SK-N-SH (cell line): ENCODE results near the gene CYP2F1. TPM values are rescaled to one million over a fixed set of nuclear protein-coding genes. Genes with fewer than 3 reads are reported as not detected.

Source experiments
- CTCF ChIA-PET: fragments of 300-600, 350-600 bp; formaldehyde crosslinking; extraction: SDS; loops from one replicate; lab custom pipeline; 2021; lab: Yijun Ruan, JAX
- POLR2A ChIA-PET: fragments of 350-600 bp; sonication (Branson Sonifier 250); formaldehyde crosslinking; extraction: SDS; loops from one replicate; lab custom pipeline; 2020; ENCODE audit warnings: antibody characterized with exemption, inconsistent platforms; lab: Yijun Ruan, JAX
- DNase-seq: peaks from one replicate; pipeline ENCODE4 v3.0.0; 2012
- H2AFZ ChIP-seq: fragments of 200-600 bp; sonication (generic); 2 replicates; pipeline ENCODE4 v1.8.1; 2016; ENCODE audit warnings: antibody characterized with exemption, mild to moderate bottlenecking, low read depth
- H3F3A ChIP-seq: fragments of 200-600 bp; sonication (generic); replicated peaks from 2 replicates; pipeline ENCODE3; 2016; ENCODE audit warnings: antibody characterized with exemption, mild to moderate bottlenecking; ENCODE audit not compliant: insufficient read depth
- H3K27ac ChIP-seq, 2 experiments: fragments of 200-500 bp in 1 of 2; fragments of 200-600 bp in 1 of 2; sonication (Bioruptor generic) in 1 of 2; sonication (generic), shearing (Covaris generic) in 1 of 2; 2 replicates each; pipeline versions ENCODE4 v1.5.1 to v1.6.1; 2014 to 2016; ENCODE audit warnings: low read depth in 2 of 2, inconsistent platforms in 1 of 2, low read length in 1 of 2, mild to moderate bottlenecking in 1 of 2, mixed read lengths in 1 of 2
- H3K27me3 ChIP-seq: fragments of 200-600 bp; sonication (generic), shearing (Covaris generic); 2 replicates; pipeline ENCODE4 v1.6.1; 2016; ENCODE audit warnings: mixed run types; ENCODE audit not compliant: insufficient read depth
- H3K36me3 ChIP-seq, 2 experiments: fragments of 200-500 bp in 1 of 2; fragments of 200-600 bp in 1 of 2; sonication (Bioruptor generic) in 1 of 2; sonication (generic) in 1 of 2; replicated peaks in 1 of 2; 2 replicates each; pipeline versions ENCODE3 to v1.5.1; 2014 to 2016; ENCODE audit warnings: low read length in 1 of 2, mild to moderate bottlenecking in 1 of 2; ENCODE audit not compliant: insufficient read depth in 2 of 2, control insufficient read depth in 1 of 2
- H3K4me1 ChIP-seq, 2 experiments: fragments of 200-500 bp in 1 of 2; fragments of 200-600 bp in 1 of 2; sonication (Bioruptor generic) in 1 of 2; sonication (generic), shearing (Covaris generic) in 1 of 2; 2 replicates each; pipeline versions ENCODE4 v1.5.1 to v1.6.1; 2014 to 2016; ENCODE audit warnings: low read depth in 1 of 2, low read length in 1 of 2, mixed run types in 1 of 2; ENCODE audit not compliant: insufficient read depth in 2 of 2, control insufficient read depth in 1 of 2
- H3K4me2 ChIP-seq: fragments of 200-600 bp; sonication (generic), shearing (Covaris generic); 2 replicates; pipeline ENCODE4 v1.6.1; 2017; ENCODE audit warnings: mixed run types
- H3K4me3 ChIP-seq, 2 experiments: fragments of 200-500 bp in 1 of 2; fragments of 200-600 bp in 1 of 2; sonication (Bioruptor generic) in 1 of 2; sonication (generic), shearing (Covaris generic) in 1 of 2; 2 replicates each; pipeline versions ENCODE4 v1.5.1 to v1.8.1; 2014 to 2016; ENCODE audit warnings: low read depth in 2 of 2, inconsistent platforms in 1 of 2, low read length in 1 of 2, mild to moderate bottlenecking in 1 of 2, mixed read lengths in 1 of 2, moderate library complexity in 1 of 2
- H3K79me2 ChIP-seq: fragments of 200-600 bp; sonication (generic); 2 replicates; pipeline ENCODE4 v1.8.1; 2017; ENCODE audit warnings: mild to moderate bottlenecking; ENCODE audit not compliant: insufficient read depth
- H3K9ac ChIP-seq: fragments of 200-600 bp; sonication (generic); 2 replicates; pipeline ENCODE4 v1.6.1; 2017; ENCODE audit warnings: mixed run types
- H3K9me2 ChIP-seq: fragments of 200-600 bp; sonication (generic); 2 replicates; pipeline ENCODE4 v1.6.1; 2017; ENCODE audit warnings: mixed run types
- H3K9me3 ChIP-seq: fragments of 200-600 bp; sonication (generic); 2 replicates; pipeline ENCODE4 v1.6.1; 2017; ENCODE audit warnings: mixed run types, mild to moderate bottlenecking, moderate library complexity
- H4K20me1 ChIP-seq: fragments of 200-600 bp; sonication (generic); 2 replicates; pipeline ENCODE4 v1.6.1; 2017; ENCODE audit warnings: mild to moderate bottlenecking, mixed run types; ENCODE audit not compliant: insufficient read depth
- CHD2 ChIP-seq: fragments of 150-350 bp; IDR thresholded peaks from 2 replicates; pipeline ENCODE4 v1.6.1; 2018; ENCODE audit warnings: low read length; ENCODE audit not compliant: partially characterized antibody
- EZH2phosphoT487 ChIP-seq: fragments of 200-600 bp; sonication (generic); IDR thresholded peaks from 2 replicates; pipeline ENCODE4 v1.6.1; 2017; ENCODE audit warnings: low read depth, mixed run types, mild to moderate bottlenecking, antibody characterized with exemption, moderate library complexity, borderline replicate concordance
- FOXM1 ChIP-seq: IDR thresholded peaks from 2 replicates; pipeline ENCODE4 v1.4.0; 2012; ENCODE audit warnings: low read depth, mild to moderate bottlenecking
- JUND ChIP-seq: IDR thresholded peaks from 2 replicates; pipeline ENCODE4 v1.4.0; 2012
- RAD21 ChIP-seq: IDR thresholded peaks from 2 replicates; pipeline ENCODE4 v1.6.1; 2012; ENCODE audit warnings: mild to moderate bottlenecking, low read length
- RXRA ChIP-seq: IDR thresholded peaks from 2 replicates; pipeline ENCODE4 v1.4.0; 2012; ENCODE audit warnings: low read depth, mild to moderate bottlenecking, borderline replicate concordance
- SMC3 ChIP-seq: IDR thresholded peaks from 2 replicates; pipeline ENCODE4 v1.6.1; 2012; ENCODE audit warnings: low read depth, low read length, improper control_type of control experiment
- WGBS: methylation state at CpG from one replicate; pipeline ENCODE4 v1.1.6; 2017; ENCODE audit warnings: low lambda C conversion rate; 5-methylcytosine and 5-hydroxymethylcytosine counted together
- polyA plus RNA-seq, 3 experiments: library from polyadenylated mRNA; depleted of rRNA; stranded (reverse); fragments of >200 nt; gene quantifications; 2 replicates each; pipeline ENCODE4 v1.2.3, GENCODE V29; 2012
- TF ChIP-seq, protein P1 (sequence below): IDR thresholded peaks from 2 replicates; pipeline ENCODE4; 2012
- TF ChIP-seq, protein P2 (sequence below): IDR thresholded peaks from 2 replicates; pipeline ENCODE4 v1.4.0; 2012; ENCODE audit warnings: low read depth, borderline replicate concordance
- TF ChIP-seq, protein P3 (sequence below): fragments of 200-600 bp; sonication (generic); IDR thresholded peaks from 2 replicates; pipeline ENCODE4 v1.6.1; 2017; ENCODE audit warnings: antibody characterized with exemption, mild to moderate bottlenecking, moderate library complexity

CYP2F1 gene
- polyA plus RNA-seq, 1 of the 3 experiments (the other 2 are of a cell fraction), result not detected

DNA sequence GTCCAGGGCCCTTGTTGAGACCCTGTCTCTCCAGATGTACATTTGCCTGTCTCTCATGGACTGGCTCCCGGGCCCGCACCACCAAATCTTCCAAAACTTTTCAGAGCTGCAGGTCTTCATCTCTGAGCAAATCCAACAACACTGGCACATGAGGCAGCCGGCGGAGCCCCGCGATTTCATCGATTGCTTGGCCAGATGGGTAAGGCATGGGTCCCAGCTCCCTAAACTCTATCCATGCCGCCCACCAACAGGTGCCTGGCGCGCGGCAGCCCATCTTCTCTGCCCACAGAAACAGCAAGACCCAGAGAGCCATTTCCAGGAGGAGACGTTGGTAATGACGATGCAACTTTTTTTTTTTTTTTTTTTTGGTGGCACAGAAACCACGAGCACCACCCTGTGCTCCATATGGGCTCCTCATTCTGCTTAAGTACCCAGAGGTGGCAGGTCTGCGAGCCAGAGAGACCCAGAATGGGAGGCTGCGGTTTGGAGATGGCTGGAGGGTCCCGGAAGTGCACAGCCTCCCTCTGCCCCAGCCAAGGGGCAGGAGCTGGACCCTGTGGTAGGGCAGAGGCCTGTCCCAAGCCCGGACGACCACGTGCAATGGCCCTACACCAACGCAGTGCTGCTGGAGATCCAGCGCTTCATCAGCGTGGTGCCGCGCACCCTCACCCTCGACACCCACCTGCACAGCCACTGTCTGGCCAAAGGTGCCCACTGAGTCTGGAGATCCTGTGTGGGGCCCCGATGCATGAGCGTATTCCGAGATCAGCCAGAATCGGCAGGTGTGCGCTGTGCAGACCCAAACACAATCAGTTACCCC, 22.6 kb downstream of the CYP2F1 start:
- Histone ChIP-seq H3K4me1 (no peaks in the 10 kb centered on the region), H3K27me3 (peaks cover 69% of the 10 kb centered on the region), H3K36me3 (no peaks in the 10 kb centered on the region), H3K79me2 (no peaks in the 10 kb centered on the region), H4K20me1 (no peaks in the 10 kb centered on the region), H3K9me3 (no peaks in the 10 kb centered on the region), H2AFZ (no peak overlapping the region), H3K27ac (no peak overlapping the region), H3K9me2 (no peaks in the 10 kb centered on the region), H3K9ac (no peak overlapping the region), H3K4me3 (no peak overlapping the region), H3F3A (no peaks in the 10 kb centered on the region), H3K4me2 (no peak overlapping the region)
- ChIA-PET CTCF (no interaction called here), POLR2A (no interaction called here)
- no peak for TF ChIP-seq CHD2
- TF ChIP-seq, protein P1, sequence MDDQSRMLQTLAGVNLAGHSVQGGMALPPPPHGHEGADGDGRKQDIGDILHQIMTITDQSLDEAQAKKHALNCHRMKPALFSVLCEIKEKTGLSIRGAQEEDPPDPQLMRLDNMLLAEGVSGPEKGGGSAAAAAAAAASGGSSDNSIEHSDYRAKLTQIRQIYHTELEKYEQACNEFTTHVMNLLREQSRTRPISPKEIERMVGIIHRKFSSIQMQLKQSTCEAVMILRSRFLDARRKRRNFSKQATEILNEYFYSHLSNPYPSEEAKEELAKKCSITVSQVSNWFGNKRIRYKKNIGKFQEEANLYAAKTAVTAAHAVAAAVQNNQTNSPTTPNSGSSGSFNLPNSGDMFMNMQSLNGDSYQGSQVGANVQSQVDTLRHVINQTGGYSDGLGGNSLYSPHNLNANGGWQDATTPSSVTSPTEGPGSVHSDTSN, result no peak
- TF ChIP-seq EZH2phosphoT487, result no peak
- TF ChIP-seq, protein P2, sequence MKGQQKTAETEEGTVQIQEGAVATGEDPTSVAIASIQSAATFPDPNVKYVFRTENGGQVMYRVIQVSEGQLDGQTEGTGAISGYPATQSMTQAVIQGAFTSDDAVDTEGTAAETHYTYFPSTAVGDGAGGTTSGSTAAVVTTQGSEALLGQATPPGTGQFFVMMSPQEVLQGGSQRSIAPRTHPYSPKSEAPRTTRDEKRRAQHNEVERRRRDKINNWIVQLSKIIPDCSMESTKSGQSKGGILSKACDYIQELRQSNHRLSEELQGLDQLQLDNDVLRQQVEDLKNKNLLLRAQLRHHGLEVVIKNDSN, result no peak
- no peak for TF ChIP-seq JUND
- TF ChIP-seq, protein P3, sequence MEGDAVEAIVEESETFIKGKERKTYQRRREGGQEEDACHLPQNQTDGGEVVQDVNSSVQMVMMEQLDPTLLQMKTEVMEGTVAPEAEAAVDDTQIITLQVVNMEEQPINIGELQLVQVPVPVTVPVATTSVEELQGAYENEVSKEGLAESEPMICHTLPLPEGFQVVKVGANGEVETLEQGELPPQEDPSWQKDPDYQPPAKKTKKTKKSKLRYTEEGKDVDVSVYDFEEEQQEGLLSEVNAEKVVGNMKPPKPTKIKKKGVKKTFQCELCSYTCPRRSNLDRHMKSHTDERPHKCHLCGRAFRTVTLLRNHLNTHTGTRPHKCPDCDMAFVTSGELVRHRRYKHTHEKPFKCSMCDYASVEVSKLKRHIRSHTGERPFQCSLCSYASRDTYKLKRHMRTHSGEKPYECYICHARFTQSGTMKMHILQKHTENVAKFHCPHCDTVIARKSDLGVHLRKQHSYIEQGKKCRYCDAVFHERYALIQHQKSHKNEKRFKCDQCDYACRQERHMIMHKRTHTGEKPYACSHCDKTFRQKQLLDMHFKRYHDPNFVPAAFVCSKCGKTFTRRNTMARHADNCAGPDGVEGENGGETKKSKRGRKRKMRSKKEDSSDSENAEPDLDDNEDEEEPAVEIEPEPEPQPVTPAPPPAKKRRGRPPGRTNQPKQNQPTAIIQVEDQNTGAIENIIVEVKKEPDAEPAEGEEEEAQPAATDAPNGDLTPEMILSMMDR, result no peak
- no peak for TF ChIP-seq RXRA
- 47% methylated on average over 27 of the region's 31 CpGs for WGBS
- DNase-seq, result no peak

DNA sequence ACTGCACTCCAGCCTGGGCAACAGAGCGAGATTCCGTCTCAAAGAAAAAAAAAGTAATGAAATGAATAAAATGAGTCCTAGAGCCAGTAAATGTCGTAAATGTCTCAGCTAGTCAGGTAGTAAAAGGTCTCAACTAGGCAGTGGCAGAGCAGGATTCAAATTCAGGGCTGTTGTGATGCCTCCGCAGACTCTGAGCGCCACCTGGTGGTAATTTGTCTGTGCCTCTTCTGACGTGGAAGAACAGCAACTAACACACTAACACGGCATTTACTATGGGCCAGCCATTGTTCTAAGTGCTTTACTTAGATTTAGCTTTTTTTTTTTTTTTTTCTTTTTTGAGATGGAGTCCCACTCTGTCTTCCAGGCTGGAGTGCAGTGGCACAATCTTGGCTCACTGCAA, 30.2 kb downstream of the CYP2F1 start:
- Histone ChIP-seq H3K27ac (no peak overlapping the region), H3K9ac (no peak overlapping the region), H3K27me3 (peaks cover 59% of the 10 kb centered on the region), H3F3A (no peaks in the 10 kb centered on the region), H3K4me1 (no peaks in the 10 kb centered on the region), H4K20me1 (no peaks in the 10 kb centered on the region), H3K36me3 (no peaks in the 10 kb centered on the region), H3K4me3 (no peak overlapping the region; a peak in 1 of 4 replicates), H3K9me3 (no peaks in the 10 kb centered on the region), H3K79me2 (no peaks in the 10 kb centered on the region), H2AFZ (no peak overlapping the region), H3K4me2 (no peak overlapping the region), H3K9me2 (no peaks in the 10 kb centered on the region)
- ChIA-PET POLR2A (no interaction called here), CTCF (interaction anchor here (0.7 to 1.6 kb wide), 10 partner anchors 10 to 175 kb away, joined by 3 to 5 read pairs (median 4); no protein-coding TSS in a partner anchor)
- 28% methylated on average over 7 of the region's 7 CpGs for WGBS
- DNase-seq, result peak; percentile 42
- TF ChIP-seq FOXM1 (no peak), SMC3 (peak; percentile 63), RAD21 (peak; percentile 77)
- TF ChIP-seq, protein P1, result no peak
- TF ChIP-seq, protein P3, result peak; percentile 85
